HG02970 (cell line): Measurements from ENCODE around the gene PCDHA4.

Experiments
- ATAC-seq: cut with Tn5 transposase; IDR thresholded peaks from one replicate; pipeline ENCODE4 v1.9.1; 2021; ENCODE audit warnings: mild to moderate bottlenecking, moderate library complexity, moderate number of reproducible peaks; ENCODE audit not compliant: unreplicated experiment, low FRiP score

The PCDHA4 gene

GRCh38 chr5:140855772-140856674 is 49.2 kb downstream of the PCDHA4 start, which contains the start of gene PCDHA10:
TSS of gene PCDHA10 (plus strand) at chr5:140855897. CDS start at chr5:140856049, 152 bp downstream.
- no peak for ATAC-seq

DNA sequence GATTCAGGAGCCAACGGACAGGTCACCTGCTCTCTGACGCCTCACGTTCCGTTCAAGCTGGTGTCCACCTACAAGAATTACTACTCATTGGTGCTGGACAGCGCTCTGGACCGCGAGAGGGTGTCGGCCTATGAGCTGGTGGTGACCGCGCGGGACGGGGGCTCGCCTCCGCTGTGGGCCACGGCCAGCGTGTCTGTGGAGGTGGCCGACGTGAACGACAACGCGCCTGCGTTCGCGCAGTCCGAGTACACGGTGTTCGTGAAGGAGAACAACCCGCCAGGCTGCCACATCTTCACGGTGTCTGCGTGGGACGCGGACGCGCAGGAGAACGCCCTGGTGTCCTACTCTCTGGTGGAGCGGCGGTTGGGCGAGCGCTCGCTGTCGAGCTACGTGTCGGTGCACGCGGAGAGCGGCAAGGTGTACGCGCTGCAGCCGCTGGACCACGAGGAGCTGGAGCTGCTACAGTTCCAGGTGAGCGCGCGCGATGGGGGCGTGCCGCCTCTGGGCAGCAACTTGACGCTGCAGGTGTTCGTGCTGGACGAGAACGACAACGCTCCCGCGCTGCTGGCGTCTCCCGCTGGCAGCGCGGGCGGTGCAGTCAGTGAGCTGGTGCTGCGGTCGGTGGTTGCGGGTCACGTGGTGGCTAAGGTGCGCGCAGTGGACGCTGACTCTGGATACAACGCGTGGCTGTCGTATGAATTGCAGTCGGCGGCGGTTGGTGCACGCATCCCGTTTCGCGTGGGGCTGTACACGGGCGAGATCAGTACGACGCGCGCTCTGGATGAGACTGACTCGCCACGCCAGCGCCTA is 50.5 kb downstream of the PCDHA4 start:
- ATAC-seq, result no peak

DNA sequence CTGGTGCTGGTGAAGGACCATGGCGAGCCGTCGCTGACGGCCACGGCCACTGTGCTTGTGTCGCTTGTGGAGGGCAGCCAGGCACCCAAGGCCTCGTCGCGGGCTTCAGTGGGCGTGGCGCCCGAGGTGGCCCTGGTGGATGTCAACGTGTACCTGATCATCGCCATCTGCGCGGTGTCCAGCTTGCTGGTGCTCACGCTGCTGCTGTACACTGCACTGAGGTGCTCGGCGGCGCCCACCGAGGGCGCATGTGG is 51.0 kb downstream of the PCDHA4 start:
- ATAC-seq, result no peak

DNA sequence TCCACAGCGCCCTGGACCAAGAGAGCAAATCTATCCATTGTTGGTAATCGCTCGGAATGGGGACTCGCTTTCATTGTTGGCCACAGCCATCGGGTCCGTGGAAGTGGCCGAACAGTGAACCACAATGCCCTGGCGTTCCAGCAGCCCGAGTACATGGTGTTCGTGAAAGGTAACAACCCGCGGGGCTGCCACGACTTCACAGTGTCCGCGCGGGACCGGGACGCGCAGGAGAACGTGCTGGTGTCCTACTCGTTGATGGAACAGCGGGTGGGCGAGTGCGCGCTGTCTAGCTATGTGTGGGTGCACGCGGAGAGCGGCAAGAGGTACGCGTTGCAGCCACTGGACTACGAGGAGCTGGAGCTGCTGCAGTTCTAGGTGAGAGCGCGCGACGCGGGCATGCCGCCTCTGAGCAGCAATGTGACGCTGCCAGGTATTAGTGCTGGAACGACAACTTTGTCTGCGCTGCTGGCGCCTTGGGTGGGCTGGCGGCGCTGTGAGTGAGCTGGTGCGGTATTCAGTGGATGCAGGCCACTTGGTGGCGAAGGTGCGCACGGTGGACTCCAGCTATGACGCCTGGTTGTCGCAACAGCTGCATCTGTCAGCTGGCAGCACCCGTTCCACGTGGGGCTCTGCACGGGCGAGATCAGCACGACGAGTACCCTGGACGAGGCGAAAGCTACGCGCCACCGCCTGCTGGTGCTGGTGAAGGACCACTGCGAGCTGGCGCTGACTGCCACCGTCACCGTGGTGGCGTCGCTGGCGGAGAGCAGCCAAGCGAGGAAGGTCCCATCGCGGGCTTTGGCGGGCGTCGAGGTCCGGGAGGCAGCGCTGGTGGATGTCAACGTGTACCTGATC is 55.8 kb downstream of the PCDHA4 start:
- ATAC-seq, result no peak
